Vagina (tissue), 2 donors: ENCODE data around the gene PDE3B. TPM values are rescaled to one million over a fixed set of nuclear protein-coding genes. Genes with fewer than 3 reads are reported as not detected.
"Not testable (repeated sequence)": the region's sequence is repeated elsewhere in the genome, so short reads cannot be mapped to it uniquely, and the experiment has no call there.

Experiments
- DNase-seq, 2 donors: peaks; one replicate each; pipeline ENCODE4 v3.0.0-alpha.2; 2017; ENCODE audit errors: extremely low spot score in 2 of 2
- H3K27ac ChIP-seq: fragments of 200-600 bp; sonication (generic); one replicate; pipeline ENCODE4 v1.5.1; 2019
- H3K27me3 ChIP-seq: fragments of 200-600 bp; sonication (generic); one replicate; pipeline ENCODE4 v1.5.1; 2019
- H3K36me3 ChIP-seq, 2 donors: fragments of 200-600 bp; sonication (generic); one replicate each; pipeline ENCODE4 v1.5.1; 2017 to 2019
- H3K4me1 ChIP-seq: fragments of 200-600 bp; sonication (generic); one replicate; pipeline ENCODE4 v1.5.1; 2019
- H3K4me3 ChIP-seq, 2 donors: fragments of 200-600 bp; sonication (generic); 1 replicate in 1 of 2; 2 replicates in 1 of 2; pipeline ENCODE4 v1.5.1; 2016 to 2019
- H3K9me3 ChIP-seq: fragments of 200-600 bp; sonication (generic); one replicate; pipeline ENCODE4 v1.5.1; 2019
- POLR2A ChIP-seq, 2 donors: fragments of 450-650 bp; IDR thresholded peaks; one replicate each; pipeline ENCODE4 v1.6.1; 2017; ENCODE audit warnings: antibody characterized with exemption in 2 of 2, mild to moderate bottlenecking in 2 of 2, moderate library complexity in 2 of 2
- POLR2AphosphoS5 ChIP-seq, 2 donors: sonication (generic); formaldehyde crosslinking; IDR thresholded peaks; one replicate each; pipeline ENCODE4 v1.9.0; 2017; ENCODE audit warnings: antibody characterized with exemption in 2 of 2, mild to moderate bottlenecking in 2 of 2, low read depth in 1 of 2; ENCODE audit not compliant: insufficient read depth in 1 of 2
- intact Hi-C: fragments of 100-400 bp; cut with DNase I; formaldehyde crosslinking; loops from one replicate; pipeline ENCODE4 v1.15.1; 2023
- total RNA-seq: library from RNA; depleted of rRNA; stranded (reverse); fragments of >200 nt; gene quantifications from one replicate; pipeline ENCODE4 v1.2.3, GENCODE V29; 2016
- TF ChIP-seq, protein P1 (sequence below), 3 experiments: fragments of 450-650 bp in 2 of 3; fragments of 200-600 bp in 1 of 3; sonication (generic) in 1 of 3; IDR thresholded peaks; one replicate each; pipeline ENCODE4 v1.5.1; 2017 to 2019; ENCODE audit warnings: antibody characterized with exemption in 3 of 3, mild to moderate bottlenecking in 2 of 3, moderate library complexity in 2 of 3

Gene PDE3B
- total RNA-seq, 1 donor from 2014 or later = 10.1 TPM

DNA sequence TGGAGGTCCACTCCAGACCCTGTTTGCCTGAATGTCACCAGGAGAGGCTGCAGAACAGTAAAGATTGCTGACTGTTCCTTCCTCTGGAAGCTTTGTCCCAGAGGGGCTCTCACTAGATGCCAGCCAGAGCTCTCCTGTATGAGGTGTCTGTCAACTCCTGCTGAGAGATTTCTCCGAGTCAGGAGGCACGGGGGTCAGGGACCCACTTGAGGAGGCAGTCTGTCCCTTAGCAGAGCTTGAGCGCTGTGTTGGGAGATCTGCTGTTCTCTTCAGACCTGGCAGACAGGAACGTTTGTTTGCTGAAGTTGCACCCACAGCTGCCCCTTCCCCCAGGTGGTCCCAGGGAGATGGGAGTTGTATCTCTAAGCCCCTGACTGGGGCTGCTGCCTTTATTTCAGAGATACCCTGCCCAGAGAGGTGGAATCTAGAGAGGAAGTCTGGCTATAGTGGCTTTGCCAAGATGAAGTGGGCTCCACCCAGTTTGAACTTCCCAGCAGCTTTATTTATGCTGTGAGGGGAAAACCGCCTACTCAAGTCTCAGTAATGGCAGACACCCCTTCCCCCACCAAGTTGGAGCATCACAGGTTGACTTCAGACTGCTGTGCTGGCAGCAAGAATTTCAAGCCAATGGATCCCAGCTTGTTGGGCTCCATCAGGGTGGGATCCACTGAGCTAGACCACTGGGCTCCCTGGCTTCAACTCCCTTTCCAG, 99.4 kb downstream of the PDE3B start:
- Histone ChIP-seq H3K27me3 (no peaks in the 10 kb centered on the region), H3K27ac (no peak overlapping the region), H3K4me1 (no peaks in the 10 kb centered on the region), H3K4me3 (no peak overlapping the region), H3K9me3 (no peaks in the 10 kb centered on the region), H3K36me3 (no peaks in the 10 kb centered on the region)
- TF ChIP-seq POLR2AphosphoS5 (IDR thresholded peaks at IDR 0.05; ENCODE audit: insufficient read depth in 1 of 2, low read depth in 1 of 2) (no peak), POLR2A (IDR thresholded peaks at IDR 0.05) (no peak)
- TF ChIP-seq, protein P1, sequence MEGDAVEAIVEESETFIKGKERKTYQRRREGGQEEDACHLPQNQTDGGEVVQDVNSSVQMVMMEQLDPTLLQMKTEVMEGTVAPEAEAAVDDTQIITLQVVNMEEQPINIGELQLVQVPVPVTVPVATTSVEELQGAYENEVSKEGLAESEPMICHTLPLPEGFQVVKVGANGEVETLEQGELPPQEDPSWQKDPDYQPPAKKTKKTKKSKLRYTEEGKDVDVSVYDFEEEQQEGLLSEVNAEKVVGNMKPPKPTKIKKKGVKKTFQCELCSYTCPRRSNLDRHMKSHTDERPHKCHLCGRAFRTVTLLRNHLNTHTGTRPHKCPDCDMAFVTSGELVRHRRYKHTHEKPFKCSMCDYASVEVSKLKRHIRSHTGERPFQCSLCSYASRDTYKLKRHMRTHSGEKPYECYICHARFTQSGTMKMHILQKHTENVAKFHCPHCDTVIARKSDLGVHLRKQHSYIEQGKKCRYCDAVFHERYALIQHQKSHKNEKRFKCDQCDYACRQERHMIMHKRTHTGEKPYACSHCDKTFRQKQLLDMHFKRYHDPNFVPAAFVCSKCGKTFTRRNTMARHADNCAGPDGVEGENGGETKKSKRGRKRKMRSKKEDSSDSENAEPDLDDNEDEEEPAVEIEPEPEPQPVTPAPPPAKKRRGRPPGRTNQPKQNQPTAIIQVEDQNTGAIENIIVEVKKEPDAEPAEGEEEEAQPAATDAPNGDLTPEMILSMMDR (IDR thresholded peaks at IDR 0.05) = no peak
- intact Hi-C loops = no loop called here
- DNase-seq = no peak

DNA sequence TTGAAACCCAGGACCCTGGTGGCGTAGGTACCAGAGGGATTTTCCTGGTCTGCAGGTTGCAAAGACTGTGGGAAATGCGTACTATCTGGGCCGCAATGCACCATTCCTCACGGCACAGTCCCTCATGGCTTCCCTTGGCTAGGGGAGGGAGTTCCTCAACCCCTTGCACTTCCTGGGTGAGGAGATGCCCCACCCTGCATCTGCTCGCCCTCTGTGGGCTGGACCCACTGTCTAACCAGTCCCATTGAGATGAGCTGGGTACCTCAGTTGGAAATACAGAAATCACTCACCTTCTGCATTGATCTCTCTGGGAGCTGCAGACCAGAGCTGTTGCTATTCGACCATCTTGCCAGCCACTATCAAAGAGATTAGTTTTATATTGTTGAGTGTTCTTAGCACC, 100.1 kb downstream of the PDE3B start:
- DNase-seq, H3K9me3 ChIP-seq, intact Hi-C loops, H3K27me3 ChIP-seq, H3K36me3 ChIP-seq, H3K4me3 ChIP-seq, H3K4me1 ChIP-seq, H3K27ac ChIP-seq: not testable (repeated sequence)

DNA sequence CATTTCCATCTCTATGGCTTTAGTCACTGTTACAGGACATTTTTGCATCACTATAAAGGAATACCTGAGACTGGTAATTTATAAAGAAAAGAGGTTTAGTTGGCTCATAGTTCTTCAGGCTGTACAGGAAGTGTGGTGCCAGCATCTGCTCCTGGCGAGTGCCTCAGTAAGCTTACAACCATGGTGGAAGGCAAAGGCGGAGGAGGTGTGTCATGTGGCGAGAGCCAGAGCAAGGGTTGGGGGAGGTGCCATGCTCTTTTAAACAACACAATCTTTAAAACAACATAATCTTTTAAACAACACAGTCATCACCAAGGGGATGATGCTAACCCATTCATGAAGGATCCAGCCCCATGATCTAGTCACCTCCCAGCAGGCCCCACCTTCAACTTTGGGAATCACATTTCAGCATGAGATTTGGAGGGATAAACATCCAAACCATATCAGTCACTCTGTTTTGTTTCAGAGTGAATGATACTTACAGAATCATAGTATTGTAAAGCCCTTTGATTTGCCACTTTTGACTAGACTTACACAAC, 103.3 kb downstream of the PDE3B start:
- H3K4me1 ChIP-seq = no peaks in the 10 kb centered on the region
- no peak overlapping the region for H3K27ac ChIP-seq
- H3K36me3 ChIP-seq = no peaks in the 10 kb centered on the region
- no peak for DNase-seq
- H3K4me3 ChIP-seq = no peak overlapping the region
- intact Hi-C loops = no loop called here
- H3K9me3 ChIP-seq = no peaks in the 10 kb centered on the region
- TF ChIP-seq POLR2A (IDR thresholded peaks at IDR 0.05) (no peak), POLR2AphosphoS5 (IDR thresholded peaks at IDR 0.05; ENCODE audit: insufficient read depth in 1 of 2, low read depth in 1 of 2) (no peak)
- TF ChIP-seq, protein P1 (IDR thresholded peaks at IDR 0.05) = no peak
- H3K27me3 ChIP-seq = no peaks in the 10 kb centered on the region

DNA sequence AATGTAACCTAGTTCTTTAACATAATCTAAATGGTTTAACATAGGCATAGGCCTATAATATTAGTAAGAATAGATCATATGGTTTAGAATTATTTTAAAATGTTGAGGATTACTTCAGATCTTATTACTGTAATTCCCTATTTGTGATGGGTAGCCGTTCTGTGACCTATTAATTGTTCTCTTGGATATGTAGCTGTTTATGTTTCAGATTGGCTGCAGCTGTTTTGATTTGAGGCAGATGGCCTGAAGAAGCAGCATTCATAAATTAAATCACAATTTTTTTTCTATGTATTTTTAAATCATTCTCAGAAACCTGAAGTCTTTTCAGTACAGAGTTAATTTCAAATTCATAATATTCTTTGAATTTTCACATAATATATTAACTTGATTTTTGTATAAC, 104.5 kb downstream of the PDE3B start:
- Histone ChIP-seq H3K9me3 (no peaks in the 10 kb centered on the region), H3K27ac (no peak overlapping the region), H3K27me3 (no peaks in the 10 kb centered on the region), H3K36me3 (no peaks in the 10 kb centered on the region), H3K4me3 (no peak overlapping the region), H3K4me1 (no peaks in the 10 kb centered on the region)
- no peak for DNase-seq
- intact Hi-C loops = no loop called here
- TF ChIP-seq POLR2A (IDR thresholded peaks at IDR 0.05) (no peak), POLR2AphosphoS5 (IDR thresholded peaks at IDR 0.05; ENCODE audit: insufficient read depth in 1 of 2, low read depth in 1 of 2) (no peak)
- TF ChIP-seq, protein P1 (IDR thresholded peaks at IDR 0.05) = no peak

DNA sequence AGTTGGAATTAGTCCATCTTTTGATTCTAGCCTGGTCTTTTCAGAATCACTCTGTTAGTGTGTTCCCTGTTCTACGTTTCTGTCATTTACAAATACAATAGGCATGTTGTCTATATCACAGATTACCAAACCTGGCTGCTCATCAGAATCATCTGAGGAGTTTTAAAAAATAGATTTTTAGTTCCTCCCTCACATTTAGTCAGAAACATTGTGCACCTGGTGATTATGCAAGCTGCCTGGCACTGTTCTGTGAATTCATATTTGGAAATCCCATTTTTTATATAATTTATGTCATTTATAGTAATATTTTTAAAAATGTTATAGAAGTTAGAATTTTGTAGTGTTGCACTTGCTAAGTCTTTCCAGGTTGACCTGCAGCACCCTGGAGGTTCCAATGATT, 107.3 kb downstream of the PDE3B start:
- H3K36me3 ChIP-seq = no peaks in the 10 kb centered on the region
- no peak for DNase-seq
- TF ChIP-seq POLR2A (IDR thresholded peaks at IDR 0.05) (no peak), POLR2AphosphoS5 (IDR thresholded peaks at IDR 0.05; ENCODE audit: insufficient read depth in 1 of 2, low read depth in 1 of 2) (no peak)
- TF ChIP-seq, protein P1 (IDR thresholded peaks at IDR 0.05) = no peak
- H3K4me1 ChIP-seq = no peaks in the 10 kb centered on the region
- H3K9me3 ChIP-seq = no peaks in the 10 kb centered on the region
- H3K27ac ChIP-seq = no peak overlapping the region
- intact Hi-C loops = no loop called here
- no peak overlapping the region for H3K4me3 ChIP-seq
- H3K27me3 ChIP-seq = no peaks in the 10 kb centered on the region
